ENCODE measurements around the gene PFAS. TPM values are rescaled to one million over a fixed set of nuclear protein-coding genes. Genes with fewer than 3 reads are reported as not detected.

Gene PFAS
- total RNA-seq, 1 experiment from 2014 or later = 80.6 TPM

- H3K4me2 ChIP-seq (ENCODE audit: low read length) = peak overlapping the region; percentile 93
- intact Hi-C loops (cut with micrococcal nuclease) = no loop called here
- H4K20me1 ChIP-seq (ENCODE audit: insufficient read depth) = no peaks in the 10 kb centered on the region
- no peaks in the 10 kb centered on the region for H3K79me2 ChIP-seq (ENCODE audit: insufficient read depth, low read length)
- TF ChIP-seq ELF1 (IDR thresholded peaks at IDR 0.05; ENCODE audit: borderline replicate concordance, low read depth) = no peak
- TF ChIP-seq SIN3A (IDR thresholded peaks at IDR 0.05; ENCODE audit: low read depth) = no peak
- TF ChIP-seq RAD21 (IDR thresholded peaks at IDR 0.05; ENCODE audit: low read depth) = no peak
- no peak for TF ChIP-seq ZNF274 (IDR thresholded peaks at IDR 0.05; ENCODE audit: low read depth, low read length)
- TF ChIP-seq SRF (IDR thresholded peaks at IDR 0.05; ENCODE audit: low read depth) = no peak
- TF ChIP-seq JUND (IDR thresholded peaks at IDR 0.05) = no peak
- TF ChIP-seq CBX3 (IDR thresholded peaks at IDR 0.05; ENCODE audit: low read depth) = no peak
- no peak for TF ChIP-seq POLR2AphosphoS5 (IDR thresholded peaks at IDR 0.05; ENCODE audit: low read depth, low read length)
- DNase-seq (ENCODE audit: low read depth, low spot score) = no peak
- H3K4me1 ChIP-seq (ENCODE audit: control insufficient read depth in 1 of 2, insufficient read depth in 2 of 2, low read length in 2 of 2) = peaks cover 23 to 39% of the 10 kb centered on the region in 2 experiments
- no peaks in the 10 kb centered on the region for H3K9me3 ChIP-seq (ENCODE audit: control insufficient read depth in 1 of 2, insufficient read depth in 1 of 2, low read depth in 1 of 2, low read length in 2 of 2)
- ChIA-PET POLR2A (interaction anchor here (1.2 to 2.2 kb wide), 6 partner anchors 10 to 104 kb away, joined by 3 to 25 read pairs (median 6); partner anchors contain the start of genes AURKB, BORCS6, CTC1 and PFAS), RAD21 (ENCODE audit: low non-redundant PET in 1 of 2, low total read pairs in 2 of 2, uncharacterized antibody in 2 of 2, unreplicated experiment in 2 of 2) (no interaction called here), CTCF (no interaction called here)
- no peaks in the 10 kb centered on the region for H3K36me3 ChIP-seq (ENCODE audit: control insufficient read depth in 1 of 2, insufficient read depth in 2 of 2, low read length in 2 of 2)
- no peak for ATAC-seq
- no TSS peak for BruUV-seq (replicated peaks)
- peak overlapping the region; percentile 54 to 65 for H3K4me3 ChIP-seq (replicated peaks in 1 of 2; ENCODE audit: low read depth in 1 of 2, low read length in 2 of 2)
- no peak overlapping the region for H2AFZ ChIP-seq (ENCODE audit: low read depth, low read length, poor library complexity, severe bottlenecking)
- H3K9me2 ChIP-seq (ENCODE audit: insufficient read depth) = no peaks in the 10 kb centered on the region
- peak overlapping the region; percentile 93 for H3K27ac ChIP-seq (ENCODE audit: low read depth, low read length)
- no peaks in the 10 kb centered on the region for H3K27me3 ChIP-seq (ENCODE audit: insufficient read depth, low read length)
- H3K9ac ChIP-seq (ENCODE audit: low read length) = peak overlapping the region; percentile 72
These were observed 45.3 kb downstream of the PFAS start for GRCh38 chr17:8294361-8294760.

GRCh38 chr17:8294814-8295316 lies 45.8 kb downstream of the PFAS start:
- ChIA-PET RAD21 (ENCODE audit: low non-redundant PET in 1 of 2, low total read pairs in 2 of 2, uncharacterized antibody in 2 of 2, unreplicated experiment in 2 of 2) (no interaction called here), CTCF (interaction anchor here (0.6 to 1.2 kb wide), 7 partner anchors 10 to 451 kb away, joined by 3 to 6 read pairs (median 5); partner anchors contain the start of gene ALOXE3), POLR2A (interaction anchor here (1.0 to 2.2 kb wide), 16 partner anchors 9 to 172 kb away, joined by 3 to 25 read pairs (median 4); partner anchors contain the start of genes AURKB, BORCS6, CTC1 and PFAS)
- Histone ChIP-seq H3K9me2 (ENCODE audit: insufficient read depth) (no peaks in the 10 kb centered on the region), H3K27me3 (ENCODE audit: insufficient read depth, low read length) (no peaks in the 10 kb centered on the region), H3K9me3 (ENCODE audit: control insufficient read depth in 1 of 2, insufficient read depth in 1 of 2, low read depth in 1 of 2, low read length in 2 of 2) (no peaks in the 10 kb centered on the region), H3K27ac (ENCODE audit: low read depth, low read length) (peak overlapping the region; percentile 93), H3K36me3 (ENCODE audit: control insufficient read depth in 1 of 2, insufficient read depth in 2 of 2, low read length in 2 of 2) (no peaks in the 10 kb centered on the region), H3K4me3 (replicated peaks in 1 of 2; ENCODE audit: low read depth in 1 of 2, low read length in 2 of 2) (peak overlapping the region; percentile 54 to 65), H3K79me2 (ENCODE audit: insufficient read depth, low read length) (no peaks in the 10 kb centered on the region), H4K20me1 (ENCODE audit: insufficient read depth) (no peaks in the 10 kb centered on the region), H3K9ac (ENCODE audit: low read length) (peak overlapping the region; percentile 72), H3K4me2 (ENCODE audit: low read length) (peak overlapping the region; percentile 93), H3K4me1 (ENCODE audit: control insufficient read depth in 1 of 2, insufficient read depth in 2 of 2, low read length in 2 of 2) (peaks cover 19 to 34% of the 10 kb centered on the region in 2 experiments), H2AFZ (ENCODE audit: low read depth, low read length, poor library complexity, severe bottlenecking) (peak overlapping the region; percentile 88)
- DNase-seq (ENCODE audit: low read depth, low spot score) (no peak), ATAC-seq (peak; percentile 24)
- BruUV-seq (replicated peaks) = TSS peak; percentile 87
- intact Hi-C loops (cut with micrococcal nuclease) = no loop called here
- TF ChIP-seq ATF3 (IDR thresholded peaks at IDR 0.05) = no peak
- TF ChIP-seq ZFX (IDR thresholded peaks at IDR 0.05) = no peak
- no peak for TF ChIP-seq EGR1 (IDR thresholded peaks at IDR 0.05; ENCODE audit: low read depth)
- no peak for TF ChIP-seq CTCF (IDR thresholded peaks at IDR 0.05 in 2 of 3, conservative IDR thresholded peaks at IDR 0.05 in 1 of 3; ENCODE audit: borderline replicate concordance in 1 of 3, insufficient read depth in 1 of 3, low read depth in 2 of 3, low read length in 2 of 3)
- TF ChIP-seq EZH2phosphoT487 (IDR thresholded peaks at IDR 0.05; ENCODE audit: borderline replicate concordance) = no peak
- no peak for TF ChIP-seq SIN3A (IDR thresholded peaks at IDR 0.05; ENCODE audit: low read depth)
- TF ChIP-seq MAX (IDR thresholded peaks at IDR 0.05) = no peak
- TF ChIP-seq REST (IDR thresholded peaks at IDR 0.05; ENCODE audit: low read depth) = no peak
- no peak for TF ChIP-seq ELF1 (IDR thresholded peaks at IDR 0.05; ENCODE audit: borderline replicate concordance, low read depth)
- TF ChIP-seq SRF (IDR thresholded peaks at IDR 0.05; ENCODE audit: low read depth) = no peak
- no peak for TF ChIP-seq POLR2A (IDR thresholded peaks at IDR 0.05; ENCODE audit: borderline replicate concordance, extremely low read depth, insufficient read depth, insufficient read length)

Data from HCT116 (cell line).